ENCODE data around the gene HBZ.

DNA sequence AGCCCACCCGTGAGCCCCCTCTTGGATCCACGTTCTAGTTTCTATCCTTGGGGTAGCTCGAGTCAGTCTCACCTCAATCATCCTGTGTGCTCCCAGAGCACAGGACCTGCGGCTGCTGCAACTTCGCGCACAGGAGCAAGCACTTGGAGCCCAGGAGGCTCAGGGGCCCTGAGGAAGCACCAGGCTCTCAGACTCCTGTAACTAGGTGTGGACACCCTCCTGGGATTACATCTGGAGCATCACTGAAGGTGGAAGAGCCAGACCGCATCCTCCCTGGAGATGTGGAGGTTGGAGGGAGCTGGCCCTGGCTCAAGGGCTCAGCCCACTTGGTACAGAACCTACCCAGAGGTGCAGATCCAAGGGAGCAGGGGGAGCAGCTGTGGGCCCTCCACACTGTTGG lies 30.6 kb downstream of the HBZ start:
- TF ChIP-seq ISL1 (CRISPR knock-in tag; IDR thresholded peaks at IDR 0.05) (no peak), ZNF565 (CRISPR knock-in tag; conservative IDR thresholded peaks at IDR 0.05; ENCODE audit: low read depth) (no peak), OSR1 (CRISPR knock-in tag; IDR thresholded peaks at IDR 0.05) (no peak), ARNTL (CRISPR knock-in tag; IDR thresholded peaks at IDR 0.05; ENCODE audit: borderline replicate concordance, low read depth) (no peak), TCF4 (CRISPR knock-in tag; IDR thresholded peaks at IDR 0.05; ENCODE audit: borderline replicate concordance) (no peak), ZFP3 (CRISPR knock-in tag; IDR thresholded peaks at IDR 0.05) (no peak), ZNF70 (CRISPR knock-in tag; IDR thresholded peaks at IDR 0.05) (no peak), RARB (CRISPR knock-in tag; IDR thresholded peaks at IDR 0.05) (no peak), CSDC2 (CRISPR knock-in tag; IDR thresholded peaks at IDR 0.05) (no peak)
- TF ChIP-seq, protein P1, sequence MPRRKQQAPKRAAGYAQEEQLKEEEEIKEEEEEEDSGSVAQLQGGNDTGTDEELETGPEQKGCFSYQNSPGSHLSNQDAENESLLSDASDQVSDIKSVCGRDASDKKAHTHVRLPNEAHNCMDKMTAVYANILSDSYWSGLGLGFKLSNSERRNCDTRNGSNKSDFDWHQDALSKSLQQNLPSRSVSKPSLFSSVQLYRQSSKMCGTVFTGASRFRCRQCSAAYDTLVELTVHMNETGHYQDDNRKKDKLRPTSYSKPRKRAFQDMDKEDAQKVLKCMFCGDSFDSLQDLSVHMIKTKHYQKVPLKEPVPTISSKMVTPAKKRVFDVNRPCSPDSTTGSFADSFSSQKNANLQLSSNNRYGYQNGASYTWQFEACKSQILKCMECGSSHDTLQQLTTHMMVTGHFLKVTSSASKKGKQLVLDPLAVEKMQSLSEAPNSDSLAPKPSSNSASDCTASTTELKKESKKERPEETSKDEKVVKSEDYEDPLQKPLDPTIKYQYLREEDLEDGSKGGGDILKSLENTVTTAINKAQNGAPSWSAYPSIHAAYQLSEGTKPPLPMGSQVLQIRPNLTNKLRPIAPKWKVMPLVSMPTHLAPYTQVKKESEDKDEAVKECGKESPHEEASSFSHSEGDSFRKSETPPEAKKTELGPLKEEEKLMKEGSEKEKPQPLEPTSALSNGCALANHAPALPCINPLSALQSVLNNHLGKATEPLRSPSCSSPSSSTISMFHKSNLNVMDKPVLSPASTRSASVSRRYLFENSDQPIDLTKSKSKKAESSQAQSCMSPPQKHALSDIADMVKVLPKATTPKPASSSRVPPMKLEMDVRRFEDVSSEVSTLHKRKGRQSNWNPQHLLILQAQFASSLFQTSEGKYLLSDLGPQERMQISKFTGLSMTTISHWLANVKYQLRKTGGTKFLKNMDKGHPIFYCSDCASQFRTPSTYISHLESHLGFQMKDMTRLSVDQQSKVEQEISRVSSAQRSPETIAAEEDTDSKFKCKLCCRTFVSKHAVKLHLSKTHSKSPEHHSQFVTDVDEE (CRISPR knock-in tag; IDR thresholded peaks at IDR 0.05) = no peak
- TF ChIP-seq, protein P2, sequence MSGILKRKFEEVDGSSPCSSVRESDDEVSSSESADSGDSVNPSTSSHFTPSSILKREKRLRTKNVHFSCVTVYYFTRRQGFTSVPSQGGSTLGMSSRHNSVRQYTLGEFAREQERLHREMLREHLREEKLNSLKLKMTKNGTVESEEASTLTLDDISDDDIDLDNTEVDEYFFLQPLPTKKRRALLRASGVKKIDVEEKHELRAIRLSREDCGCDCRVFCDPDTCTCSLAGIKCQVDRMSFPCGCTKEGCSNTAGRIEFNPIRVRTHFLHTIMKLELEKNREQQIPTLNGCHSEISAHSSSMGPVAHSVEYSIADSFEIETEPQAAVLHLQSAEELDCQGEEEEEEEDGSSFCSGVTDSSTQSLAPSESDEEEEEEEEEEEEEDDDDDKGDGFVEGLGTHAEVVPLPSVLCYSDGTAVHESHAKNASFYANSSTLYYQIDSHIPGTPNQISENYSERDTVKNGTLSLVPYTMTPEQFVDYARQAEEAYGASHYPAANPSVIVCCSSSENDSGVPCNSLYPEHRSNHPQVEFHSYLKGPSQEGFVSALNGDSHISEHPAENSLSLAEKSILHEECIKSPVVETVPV (CRISPR knock-in tag; IDR thresholded peaks at IDR 0.05) = no peak

Measured in SK-N-SH treated with all-trans-retinoic acid at 6 μM for 48 hours (cell line).